GM19023 (cell line): ENCODE measurements around the gene FOCAD.

Experiments
- ATAC-seq: cut with Tn5 transposase; IDR thresholded peaks from one replicate; pipeline ENCODE4 v1.9.1; 2021; ENCODE audit warnings: mild to moderate bottlenecking, moderate library complexity; ENCODE audit not compliant: unreplicated experiment

FOCAD gene

DNA sequence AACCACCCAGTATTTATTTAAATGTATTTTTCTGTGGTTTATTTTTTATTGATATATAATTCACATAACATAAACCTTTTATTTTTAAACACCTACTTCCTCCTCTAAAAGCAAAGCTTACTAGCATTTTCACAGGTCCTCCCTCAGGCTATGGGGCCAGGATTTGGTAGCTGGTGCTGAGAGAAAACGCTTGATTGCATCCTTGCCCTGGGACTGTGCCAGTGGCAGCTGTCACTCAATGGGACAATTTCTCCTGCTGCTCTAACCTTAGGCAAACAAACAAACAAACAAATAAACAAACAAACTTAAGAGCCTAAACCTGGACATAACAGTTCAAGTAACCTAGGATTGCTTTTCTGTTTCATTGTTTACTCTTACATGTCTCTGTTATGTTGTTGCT, 102.7 kb downstream of the FOCAD start:
- ATAC-seq: no peak

- no peak for ATAC-seq
These were observed 104.7 kb downstream of the FOCAD start for GRCh38 chr9:20788526-20789451.

DNA sequence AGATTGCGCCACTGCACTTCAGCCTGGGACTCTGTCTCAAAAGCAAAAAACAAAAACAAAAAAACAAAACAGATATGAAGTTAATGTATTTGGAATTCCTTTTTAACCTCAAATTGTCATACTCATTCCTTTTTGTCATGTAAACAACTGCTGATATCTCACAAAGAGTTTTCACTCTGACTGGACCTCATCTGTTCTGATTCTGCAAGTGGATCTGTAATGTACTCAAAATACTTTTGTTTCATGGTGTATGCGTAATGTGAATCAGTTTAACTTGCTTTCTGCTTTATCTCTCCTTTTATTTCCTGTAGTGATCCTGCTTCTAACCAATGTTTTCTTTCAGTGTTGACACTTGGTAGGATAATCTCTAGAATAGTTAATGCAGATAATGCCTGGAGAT, 106.7 kb downstream of the FOCAD start:
- ATAC-seq: no peak

- no peak for ATAC-seq
These were observed 107.6 kb downstream of the FOCAD start for GRCh38 chr9:20791682-20792081.

GRCh38 chr9:20804489-20805250, 120.6 kb downstream of the FOCAD start:
- no peak for ATAC-seq

- no peak for ATAC-seq
These were observed 121.7 kb downstream of the FOCAD start for GRCh38 chr9:20805766-20806165.

DNA sequence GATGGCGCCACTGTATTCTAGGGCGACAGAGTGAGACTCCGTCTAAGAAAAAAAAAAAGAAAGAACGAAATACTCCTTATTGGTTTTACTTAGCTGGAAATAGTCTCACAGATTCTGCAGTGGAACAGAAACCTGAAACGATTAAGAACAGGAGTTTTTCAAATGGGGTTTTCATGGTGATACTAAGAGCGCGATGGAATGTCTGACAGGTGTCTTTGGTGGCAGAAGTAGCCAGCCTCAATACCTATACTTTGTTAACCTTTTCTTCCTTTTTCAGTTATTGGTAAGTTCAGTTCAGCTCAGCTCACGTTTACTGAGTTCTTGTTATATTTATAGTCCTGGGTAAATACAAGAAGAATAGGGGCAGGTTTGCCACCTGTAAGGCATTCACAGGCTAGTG, 123.9 kb downstream of the FOCAD start:
- no peak for ATAC-seq

DNA sequence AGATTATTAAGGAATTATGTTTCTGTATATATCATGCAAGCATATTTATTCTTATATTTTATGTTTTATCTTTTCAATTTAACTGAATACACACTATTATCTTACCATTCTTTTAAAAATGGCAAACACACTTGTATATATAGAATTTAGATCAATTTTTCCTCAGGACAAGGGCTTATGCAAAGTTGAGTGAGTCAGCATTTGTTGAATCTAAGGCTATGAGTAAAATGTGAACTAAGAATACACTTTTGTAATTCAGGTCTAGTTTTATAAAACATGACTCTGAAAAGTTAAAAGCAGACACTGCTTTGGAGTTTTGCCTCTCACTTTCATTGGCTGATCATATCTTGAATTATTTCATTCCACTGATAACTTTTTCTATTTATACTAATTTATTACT, 127.8 kb downstream of the FOCAD start:
- ATAC-seq: no peak

- ATAC-seq: no peak
These were observed 132.1 kb downstream of the FOCAD start for GRCh38 chr9:20815923-20816703.

- no peak for ATAC-seq
These were observed 139.0 kb downstream of the FOCAD start for GRCh38 chr9:20823051-20823450.

DNA sequence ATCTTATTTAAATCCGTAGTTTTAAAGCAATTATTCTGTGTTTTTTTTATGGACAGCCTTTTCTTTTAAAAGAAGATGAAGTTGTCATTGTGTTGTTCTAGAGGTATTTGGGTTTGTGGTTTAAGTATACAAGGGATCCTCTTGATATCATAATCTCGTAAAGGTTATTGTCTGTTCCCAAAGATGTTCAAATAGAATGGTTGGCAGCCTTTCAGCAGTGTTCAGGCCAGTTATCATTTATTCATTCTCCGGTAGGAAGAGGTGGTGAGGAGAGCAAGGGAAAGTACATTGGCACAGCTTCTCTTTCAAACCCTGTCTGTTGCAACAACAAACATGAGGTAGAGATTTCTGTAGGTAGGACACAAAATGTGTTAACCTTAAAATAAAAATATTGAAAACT, 147.0 kb downstream of the FOCAD start:
- ATAC-seq: no peak

DNA sequence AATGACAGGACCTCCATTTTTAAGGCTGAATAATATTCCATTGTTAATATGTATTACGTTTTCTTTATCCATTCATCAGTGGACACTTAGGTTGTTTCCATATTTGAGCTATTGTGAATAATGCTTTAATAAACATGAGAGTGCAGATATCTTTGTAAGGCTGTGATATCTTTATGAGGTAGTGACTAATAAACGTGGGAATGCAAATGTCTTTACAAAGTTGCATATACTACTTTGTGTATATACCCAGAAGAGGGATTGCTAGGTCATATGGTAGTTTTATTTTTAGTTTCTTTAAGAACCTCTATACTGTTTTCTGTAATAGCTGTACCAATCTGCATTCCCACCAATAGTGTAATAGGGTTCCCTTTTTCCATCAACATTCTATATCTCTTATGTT, 148.7 kb downstream of the FOCAD start:
- no peak for ATAC-seq

- ATAC-seq: no peak
These were observed 151.6 kb downstream of the FOCAD start for GRCh38 chr9:20835377-20836286.

- no peak for ATAC-seq
These were observed 153.1 kb downstream of the FOCAD start for GRCh38 chr9:20837166-20837565.

DNA sequence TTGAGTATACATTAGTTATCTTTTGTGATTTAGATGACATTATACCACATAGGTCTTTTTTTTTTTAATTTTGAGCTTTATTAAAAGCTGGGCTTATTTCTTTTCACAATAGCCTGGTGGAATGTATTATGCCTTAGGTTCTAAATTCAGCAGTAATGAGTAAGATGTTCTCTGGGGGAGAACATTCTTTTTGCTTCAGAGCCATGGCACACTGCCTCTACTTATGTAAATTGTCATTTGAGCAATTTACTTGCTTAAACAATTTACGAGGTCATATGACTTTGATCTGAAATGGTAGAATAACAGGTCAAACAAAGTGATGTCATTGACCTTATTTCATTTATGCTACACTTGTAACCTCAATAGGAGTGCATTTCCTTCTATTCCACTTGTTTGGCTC, 154.2 kb downstream of the FOCAD start:
- ATAC-seq: no peak

DNA sequence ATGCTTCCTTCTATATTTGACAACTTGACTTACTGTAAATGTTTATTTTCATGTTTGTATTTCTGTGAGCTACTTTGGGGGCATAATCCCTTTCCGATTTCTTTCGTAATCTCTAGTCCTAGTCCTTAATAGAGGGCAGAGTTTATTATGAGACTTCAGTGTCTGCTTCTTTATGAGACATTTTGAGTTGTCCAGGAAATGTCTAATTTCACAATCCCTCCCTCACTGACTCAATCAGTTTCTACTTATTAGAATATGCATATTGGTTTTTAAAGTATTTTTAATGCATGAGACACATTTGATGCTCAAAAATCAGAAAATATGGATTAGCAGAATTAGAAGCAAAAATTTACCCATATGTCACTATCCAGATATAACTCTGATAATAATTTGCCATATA, 160.9 kb downstream of the FOCAD start:
- ATAC-seq: no peak

DNA sequence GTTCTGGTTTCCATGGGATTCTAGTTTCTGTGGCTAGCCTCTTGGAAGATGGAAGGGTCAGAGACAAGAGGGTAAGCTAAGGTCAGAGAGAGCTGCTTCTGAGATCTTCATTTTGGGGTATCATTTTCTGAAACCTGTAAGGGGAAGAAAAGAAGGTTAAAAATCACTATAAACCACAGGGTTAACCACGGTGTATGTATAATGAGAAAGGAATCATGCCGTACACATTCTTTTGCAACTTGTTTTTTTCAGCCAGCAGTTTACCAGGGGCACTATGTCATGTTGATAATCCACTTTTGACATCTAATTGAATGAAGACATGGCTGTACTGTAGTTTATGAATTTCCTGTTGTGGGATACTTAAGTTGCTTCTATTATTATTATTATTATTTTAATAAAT, 164.4 kb downstream of the FOCAD start:
- ATAC-seq: no peak

DNA sequence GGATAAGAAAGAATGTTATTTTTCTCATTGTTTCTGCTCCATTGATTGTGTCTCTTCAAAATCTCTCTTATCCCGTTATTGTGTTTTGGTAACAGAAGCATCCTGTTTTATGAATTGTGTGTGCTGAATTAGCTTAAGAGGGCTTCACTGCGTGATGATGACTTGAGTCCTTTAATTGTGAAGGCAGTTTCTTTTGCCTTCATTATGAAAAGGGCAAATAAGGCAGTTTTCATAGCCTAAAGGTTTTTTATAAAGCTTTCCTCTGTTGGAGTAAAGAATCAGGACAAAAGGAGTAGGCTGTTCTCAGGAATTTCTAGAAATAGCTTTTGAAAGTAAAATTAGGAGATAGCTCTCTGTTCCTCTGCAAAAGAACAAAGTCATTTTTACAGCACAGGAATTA, 169.8 kb downstream of the FOCAD start:
- ATAC-seq: no peak

DNA sequence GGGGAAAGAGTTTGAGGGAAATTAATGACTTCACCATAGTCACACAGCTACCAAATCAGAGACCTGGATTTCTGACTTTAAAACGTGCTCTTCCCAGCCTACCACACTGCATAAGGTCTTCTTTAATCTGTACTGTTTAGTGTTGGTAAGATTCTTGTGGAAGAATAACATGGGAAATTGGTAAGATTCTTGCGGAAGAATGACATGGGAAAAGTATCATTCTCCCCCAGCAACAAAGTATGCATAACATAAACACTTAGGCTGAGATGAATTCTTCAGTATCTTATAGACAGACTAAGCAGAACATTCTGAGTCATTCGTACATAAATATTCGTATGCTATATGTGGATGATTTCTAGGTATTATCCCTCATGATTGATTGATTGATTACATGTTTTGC, 170.4 kb downstream of the FOCAD start:
- no peak for ATAC-seq

GRCh38 chr9:20863945-20864344, 179.9 kb downstream of the FOCAD start:
- no peak for ATAC-seq
